ENCODE results near the gene SPP1.

Gene SPP1

GRCh38 chr4:87971866-87972265 lies 3.6 kb upstream of the SPP1 start:
- no peaks in the 10 kb centered on the region for H3K36me3 ChIP-seq
- TF ChIP-seq CTCF (IDR thresholded peaks at IDR 0.05; ENCODE audit: low read depth, low read length): no peak
- H3K9me3 ChIP-seq: no peaks in the 10 kb centered on the region
- no peak overlapping the region for H3K4me3 ChIP-seq (ENCODE audit: low read depth, low read length)
- DNase-seq: no peak
- peaks cover 65% of the 10 kb centered on the region for H3K27me3 ChIP-seq
- no peaks in the 10 kb centered on the region for H3K4me1 ChIP-seq

- no peaks in the 10 kb centered on the region for H3K9me3 ChIP-seq
- H3K4me3 ChIP-seq (ENCODE audit: low read depth, low read length): no peak overlapping the region
- H3K36me3 ChIP-seq: no peaks in the 10 kb centered on the region
- H3K4me1 ChIP-seq: no peaks in the 10 kb centered on the region
- TF ChIP-seq CTCF (IDR thresholded peaks at IDR 0.05; ENCODE audit: low read depth, low read length): peak; percentile 84
- peaks cover 66% of the 10 kb centered on the region for H3K27me3 ChIP-seq
- peak; percentile 51 for DNase-seq
Observed at GRCh38 chr4:87973283-87974169, 2.0 kb upstream of the SPP1 start.

- DNase-seq: no peak
- Histone ChIP-seq H3K4me1 (no peaks in the 10 kb centered on the region), H3K36me3 (no peaks in the 10 kb centered on the region), H3K27me3 (peaks cover 69% of the 10 kb centered on the region), H3K9me3 (no peaks in the 10 kb centered on the region), H3K4me3 (ENCODE audit: low read depth, low read length) (no peak overlapping the region)
- TF ChIP-seq CTCF (IDR thresholded peaks at IDR 0.05; ENCODE audit: low read depth, low read length): no peak
Observed at GRCh38 chr4:87974856-87975462, 555 bp upstream of the SPP1 start.

GRCh38 chr4:87977521-87978278 lies 2.2 kb downstream of the SPP1 start:
- Histone ChIP-seq H3K27me3 (peaks cover 61% of the 10 kb centered on the region), H3K4me1 (no peaks in the 10 kb centered on the region; the same call in 1 of the 2 replicates), H3K36me3 (no peaks in the 10 kb centered on the region), H3K4me3 (ENCODE audit: low read depth, low read length) (no peak overlapping the region), H3K9me3 (no peaks in the 10 kb centered on the region)
- no peak for TF ChIP-seq CTCF (IDR thresholded peaks at IDR 0.05; ENCODE audit: low read depth, low read length)
- DNase-seq: no peak

GRCh38 chr4:87978681-87979080 lies 3.2 kb downstream of the SPP1 start:
- TF ChIP-seq CTCF (IDR thresholded peaks at IDR 0.05; ENCODE audit: low read depth, low read length): no peak
- H3K36me3 ChIP-seq: no peaks in the 10 kb centered on the region
- no peak overlapping the region for H3K4me3 ChIP-seq (ENCODE audit: low read depth, low read length)
- no peak for DNase-seq
- H3K27me3 ChIP-seq: peaks cover 59% of the 10 kb centered on the region
- no peaks in the 10 kb centered on the region; the same call in 1 of the 2 replicates for H3K4me1 ChIP-seq
- no peaks in the 10 kb centered on the region for H3K9me3 ChIP-seq
